ENCODE results near the gene STK17A. TPM values are rescaled to one million over a fixed set of nuclear protein-coding genes. Genes with fewer than 3 reads are reported as not detected.
"Not testable (repeated sequence)": the region's sequence is repeated elsewhere in the genome, so short reads cannot be mapped to it uniquely, and the experiment has no call there.

Gene STK17A
- total and polyA plus RNA-seq, 4 donors, result 15.9 to 40.6 (median 29.0) TPM

DNA sequence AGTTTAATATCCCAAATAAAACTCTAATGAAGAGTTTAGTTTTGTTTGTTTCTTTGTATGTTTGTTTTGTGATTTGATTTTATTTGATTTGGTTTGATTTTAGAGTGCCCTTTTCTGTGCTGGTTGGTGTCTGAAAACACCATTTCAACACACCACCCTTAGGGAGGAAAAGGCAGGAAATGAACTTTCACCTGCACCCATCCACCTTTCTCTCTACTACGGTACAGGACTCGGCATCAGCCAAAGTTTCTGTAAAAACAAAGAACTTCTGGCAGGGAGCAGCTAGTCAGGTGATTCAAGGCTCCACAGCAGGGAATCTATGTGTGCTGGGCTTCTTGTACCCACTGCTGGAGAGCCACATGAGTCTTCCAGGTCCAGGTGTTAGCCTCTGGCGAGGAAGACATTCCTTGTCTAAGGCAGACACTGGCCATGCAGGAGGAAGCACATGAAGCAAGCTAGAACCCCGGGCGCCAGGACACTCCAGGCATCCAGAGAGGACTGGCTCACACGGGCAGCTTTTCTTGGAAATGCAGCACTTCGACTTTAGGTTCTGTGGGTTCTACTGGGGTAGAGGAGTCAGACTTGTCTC is 22.1 kb upstream of the STK17A start:
- intact Hi-C loops (cut with DNase I), result no loop called here
- no peaks in the 10 kb centered on the region for H3K9me3 ChIP-seq (ENCODE audit: control insufficient read depth, low read length)
- H3K27me3 ChIP-seq (ENCODE audit: control insufficient read depth in 1 of 2, insufficient read depth in 2 of 2, low read length in 1 of 2), result peaks cover 0 to 2% of the 10 kb centered on the region in 2 donors
- H3K27ac ChIP-seq (ENCODE audit: low read depth in 1 of 2, low read length in 2 of 2), result no peak overlapping the region
- no peaks in the 10 kb centered on the region for H3K36me3 ChIP-seq (ENCODE audit: control insufficient read depth in 1 of 2, insufficient read depth in 2 of 2, low read length in 1 of 2)
- WGBS, 2 donors, result 79 to 84% methylated on average over 7 of the region's 7 CpGs
- H3K4me3 ChIP-seq (ENCODE audit: low read length in 2 of 2), result no peak overlapping the region
- H3K4me1 ChIP-seq (ENCODE audit: control insufficient read depth in 1 of 2, insufficient read depth in 2 of 2, low read length in 2 of 2), result no peaks in the 10 kb centered on the region
- ATAC-seq (ENCODE audit: low FRiP score) (no peak), DNase-seq (no peak)

DNA sequence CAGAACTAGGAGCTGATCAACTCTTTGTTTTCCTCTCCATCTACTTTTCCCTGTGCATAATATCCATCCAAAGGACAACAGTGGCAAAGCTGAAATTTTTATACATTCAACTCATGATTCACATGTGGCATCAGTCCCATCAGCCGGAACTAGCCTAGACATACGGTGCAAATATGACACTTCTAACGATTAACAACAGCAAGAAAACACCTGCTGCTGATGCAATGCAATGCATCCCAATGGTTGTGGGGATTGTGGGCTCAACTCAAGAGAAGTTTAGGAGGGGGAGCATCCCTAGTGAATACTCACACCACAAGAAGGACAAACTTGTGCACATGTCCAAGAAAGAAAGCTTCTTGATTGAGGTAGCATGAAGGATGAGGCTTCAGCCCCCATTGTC is 20.5 kb upstream of the STK17A start:
- H3K36me3 ChIP-seq (ENCODE audit: control insufficient read depth in 1 of 2, insufficient read depth in 2 of 2, low read length in 1 of 2), result no peaks in the 10 kb centered on the region
- no peak for DNase-seq
- H3K4me3 ChIP-seq (ENCODE audit: low read length in 2 of 2), result no peak overlapping the region
- no peak for ATAC-seq (ENCODE audit: low FRiP score)
- peaks cover 0 to 2% of the 10 kb centered on the region in 2 donors for H3K27me3 ChIP-seq (ENCODE audit: control insufficient read depth in 1 of 2, insufficient read depth in 2 of 2, low read length in 1 of 2)
- no peak overlapping the region for H3K27ac ChIP-seq (ENCODE audit: low read depth in 1 of 2, low read length in 2 of 2)
- 95 to 97% methylated on average over 3 of the region's 3 CpGs for WGBS, 2 donors
- intact Hi-C loops (cut with DNase I), result no loop called here
- no peaks in the 10 kb centered on the region for H3K9me3 ChIP-seq (ENCODE audit: control insufficient read depth, low read length)
- no peaks in the 10 kb centered on the region for H3K4me1 ChIP-seq (ENCODE audit: control insufficient read depth in 1 of 2, insufficient read depth in 2 of 2, low read length in 2 of 2)

DNA sequence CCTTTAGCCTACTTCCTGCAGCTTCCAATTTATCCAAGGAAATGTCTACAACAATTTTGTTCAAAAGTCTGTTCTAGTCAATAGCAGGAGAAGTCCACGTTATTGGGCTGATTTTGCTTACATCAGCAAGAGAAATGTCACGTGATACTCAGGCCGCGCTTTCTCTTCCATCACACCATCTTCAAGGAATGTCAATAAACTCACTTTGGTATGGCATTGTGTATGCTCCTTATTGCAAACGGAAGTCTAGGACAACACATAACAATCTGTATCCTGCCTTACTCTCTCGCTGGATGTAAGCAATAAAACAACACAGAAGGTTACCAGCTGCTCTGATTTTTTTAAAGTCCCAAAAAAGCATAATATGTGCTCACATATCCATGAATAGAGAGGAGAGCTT is 17.1 kb upstream of the STK17A start:
- intact Hi-C loops (cut with DNase I), result no loop called here
- H3K4me3 ChIP-seq (ENCODE audit: low read length in 2 of 2), result no peak overlapping the region
- ATAC-seq (ENCODE audit: low FRiP score) (no peak), DNase-seq (no peak)
- no peaks in the 10 kb centered on the region for H3K9me3 ChIP-seq (ENCODE audit: control insufficient read depth, low read length)
- no peaks in the 10 kb centered on the region for H3K36me3 ChIP-seq (ENCODE audit: control insufficient read depth in 1 of 2, insufficient read depth in 2 of 2, low read length in 1 of 2)
- WGBS, 2 donors, result 63 to 67% methylated on average over 6 of the region's 6 CpGs
- peaks cover 0 to 2% of the 10 kb centered on the region in 2 donors for H3K27me3 ChIP-seq (ENCODE audit: control insufficient read depth in 1 of 2, insufficient read depth in 2 of 2, low read length in 1 of 2)
- H3K27ac ChIP-seq (ENCODE audit: low read depth in 1 of 2, low read length in 2 of 2), result no peak overlapping the region
- no peaks in the 10 kb centered on the region for H3K4me1 ChIP-seq (ENCODE audit: control insufficient read depth in 1 of 2, insufficient read depth in 2 of 2, low read length in 2 of 2)

DNA sequence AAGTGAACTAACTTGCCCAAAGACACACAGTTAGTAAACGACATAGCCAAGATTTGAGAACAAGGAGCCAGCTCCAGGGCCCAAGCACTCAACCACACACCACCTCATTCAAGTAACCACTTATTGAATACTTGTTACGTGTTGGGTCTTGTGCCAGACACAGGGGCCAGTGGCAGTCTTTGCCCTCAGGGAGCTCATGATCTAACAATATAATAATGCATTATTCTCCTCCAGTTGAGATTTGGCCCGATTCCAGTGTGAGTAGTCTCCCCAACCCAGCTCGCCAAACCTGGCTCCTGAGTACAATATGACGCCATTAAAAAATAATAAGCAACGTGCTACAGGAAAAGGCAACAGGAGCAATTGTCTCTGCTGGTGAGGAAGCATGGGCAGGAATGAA is 14.4 kb upstream of the STK17A start:
- Histone ChIP-seq H3K4me1 (ENCODE audit: control insufficient read depth in 1 of 2, insufficient read depth in 2 of 2, low read length in 2 of 2) (no peaks in the 10 kb centered on the region), H3K27me3 (ENCODE audit: control insufficient read depth in 1 of 2, insufficient read depth in 2 of 2, low read length in 1 of 2) (no peaks in the 10 kb centered on the region), H3K4me3 (ENCODE audit: low read length in 2 of 2) (no peak overlapping the region), H3K36me3 (ENCODE audit: control insufficient read depth in 1 of 2, insufficient read depth in 2 of 2, low read length in 1 of 2) (no peaks in the 10 kb centered on the region), H3K9me3 (ENCODE audit: control insufficient read depth, low read length) (no peaks in the 10 kb centered on the region), H3K27ac (ENCODE audit: low read depth in 1 of 2, low read length in 2 of 2) (no peak overlapping the region)
- intact Hi-C loops (cut with DNase I), result no loop called here
- 82 to 84% methylated on average over 6 of the region's 6 CpGs for WGBS, 2 donors
- ATAC-seq (ENCODE audit: low FRiP score) (no peak), DNase-seq (no peak)

DNA sequence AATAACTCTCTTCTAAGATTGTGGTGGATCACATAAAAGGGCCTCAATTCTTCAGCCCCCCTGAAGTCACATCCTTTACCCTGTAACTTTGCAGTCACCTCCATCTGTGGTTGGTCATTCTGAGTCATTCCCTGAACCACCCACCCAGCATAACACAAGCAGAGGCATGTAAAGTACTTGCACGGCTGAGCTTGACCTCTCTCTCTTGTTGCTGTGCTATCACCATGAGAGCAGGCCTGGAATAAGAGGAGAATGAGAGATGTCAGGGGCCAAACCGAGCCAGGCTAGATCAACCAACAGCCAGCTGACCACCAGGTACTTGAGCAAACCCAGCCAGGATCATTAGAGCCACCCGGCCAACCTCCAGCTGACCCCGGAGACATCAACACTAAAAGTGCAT is 13.5 kb upstream of the STK17A start:
- ATAC-seq (ENCODE audit: low FRiP score), result no peak
- H3K36me3 ChIP-seq (ENCODE audit: control insufficient read depth in 1 of 2, insufficient read depth in 2 of 2, low read length in 1 of 2), result no peaks in the 10 kb centered on the region

DNA sequence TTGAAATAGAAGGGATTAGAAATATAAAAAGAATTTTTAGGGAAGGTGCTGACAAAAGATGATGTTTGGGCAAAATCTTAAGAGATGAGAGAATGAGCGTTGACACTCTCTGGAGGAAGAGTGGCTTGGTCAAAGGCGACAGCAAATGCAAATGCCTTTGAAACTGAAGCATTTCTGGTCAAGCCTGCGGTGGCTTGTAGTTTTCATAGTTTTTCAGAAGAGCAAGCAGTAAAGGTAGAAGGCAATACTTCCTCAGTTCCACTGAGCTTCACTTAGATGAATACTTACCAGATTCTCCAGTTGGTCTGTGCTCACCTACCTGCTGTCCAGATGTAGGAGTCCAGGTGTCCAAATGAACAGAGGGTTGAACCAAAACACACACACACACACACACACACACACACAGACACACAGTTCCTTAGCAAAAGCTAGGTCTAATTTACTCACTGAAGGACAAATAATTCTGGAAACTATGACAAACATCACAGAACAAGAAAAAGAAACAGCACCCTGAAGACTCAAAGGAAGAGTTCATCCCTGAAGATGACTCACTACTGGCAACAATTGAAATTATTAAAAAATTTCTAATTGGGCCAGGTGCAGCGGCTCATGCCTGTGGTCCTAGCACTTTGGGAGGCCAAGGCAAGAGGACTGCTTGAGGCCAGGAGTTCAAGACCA is 12.1 kb upstream of the STK17A start:
- DNase-seq (no peak), ATAC-seq (ENCODE audit: low FRiP score) (no peak)
- H3K36me3 ChIP-seq (ENCODE audit: control insufficient read depth in 1 of 2, insufficient read depth in 2 of 2, low read length in 1 of 2), result no peaks in the 10 kb centered on the region
- H3K4me1 ChIP-seq (ENCODE audit: control insufficient read depth in 1 of 2, insufficient read depth in 2 of 2, low read length in 2 of 2), result no peaks in the 10 kb centered on the region
- H3K9me3 ChIP-seq (ENCODE audit: control insufficient read depth, low read length), result no peaks in the 10 kb centered on the region
- H3K4me3 ChIP-seq (ENCODE audit: low read length in 2 of 2), result no peak overlapping the region
- WGBS, 2 donors, result 89 to 94% methylated on average over 4 of the region's 4 CpGs
- intact Hi-C loops (cut with DNase I), result no loop called here
- H3K27me3 ChIP-seq (ENCODE audit: control insufficient read depth in 1 of 2, insufficient read depth in 2 of 2, low read length in 1 of 2), result no peaks in the 10 kb centered on the region
- no peak overlapping the region for H3K27ac ChIP-seq (ENCODE audit: low read depth in 1 of 2, low read length in 2 of 2)

More for the DNA sequence above, 13.5 kb upstream of the STK17A start:
- DNase-seq, result no peak
- Histone ChIP-seq H3K4me3 (ENCODE audit: low read length in 2 of 2) (no peak overlapping the region), H3K27ac (ENCODE audit: low read depth in 1 of 2, low read length in 2 of 2) (no peak overlapping the region), H3K4me1 (ENCODE audit: control insufficient read depth in 1 of 2, insufficient read depth in 2 of 2, low read length in 2 of 2) (no peaks in the 10 kb centered on the region), H3K9me3 (ENCODE audit: control insufficient read depth, low read length) (no peaks in the 10 kb centered on the region), H3K27me3 (ENCODE audit: control insufficient read depth in 1 of 2, insufficient read depth in 2 of 2, low read length in 1 of 2) (no peaks in the 10 kb centered on the region)
- 81 to 85% methylated on average over 4 of the region's 4 CpGs for WGBS, 2 donors
- intact Hi-C loops (cut with DNase I), result no loop called here

DNA sequence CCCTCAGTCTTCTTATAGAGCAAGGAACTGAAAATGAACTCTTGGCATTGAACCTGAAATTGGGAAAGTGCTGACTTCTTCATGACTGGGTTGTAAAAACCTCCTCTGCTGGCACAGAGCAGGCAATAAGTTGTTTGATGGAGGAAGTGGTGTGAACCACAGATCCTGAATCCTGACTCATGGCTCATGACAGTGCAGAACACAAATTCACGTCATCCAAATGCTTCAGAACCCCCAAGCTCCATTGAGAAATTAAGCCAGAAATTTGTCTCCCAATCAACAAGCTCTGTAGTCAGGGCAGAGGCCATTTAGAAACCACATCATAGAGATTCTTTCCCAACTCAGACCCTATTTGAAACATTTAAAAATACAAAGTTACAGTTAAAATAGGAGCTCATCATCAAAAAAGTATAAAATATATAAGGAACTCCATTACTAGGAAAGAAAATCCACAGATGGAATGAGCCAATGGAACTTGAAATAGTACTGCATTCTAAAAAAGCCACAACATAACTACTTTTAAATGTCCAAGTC is 10.3 kb upstream of the STK17A start:
- H3K9me3 ChIP-seq (ENCODE audit: control insufficient read depth, low read length), result no peaks in the 10 kb centered on the region
- WGBS, 2 donors, result 23 to 30% methylated on average over 1 of the region's 1 CpG
- intact Hi-C loops (cut with DNase I), result no loop called here

DNA sequence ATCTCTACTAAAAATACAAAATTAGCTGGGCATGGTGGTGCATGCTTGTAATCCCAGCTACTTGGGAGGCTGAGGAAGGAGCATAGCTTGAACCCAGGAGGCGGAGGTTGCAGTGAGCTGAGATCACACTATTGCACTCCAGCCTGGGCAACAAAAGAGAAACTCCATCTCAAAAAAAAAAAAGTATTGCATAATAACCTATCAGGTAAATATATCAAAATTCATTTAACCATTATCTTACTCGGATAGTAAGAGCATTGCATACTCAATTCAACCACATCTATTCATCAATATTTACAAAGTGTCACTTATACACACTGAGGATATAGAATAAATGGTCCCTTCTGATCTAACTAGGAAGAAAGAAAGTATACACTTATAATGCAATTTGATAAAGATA is 9.1 kb upstream of the STK17A start:
- H3K27me3 ChIP-seq (ENCODE audit: control insufficient read depth in 1 of 2, insufficient read depth in 2 of 2, low read length in 1 of 2); ATAC-seq (ENCODE audit: low FRiP score); H3K9me3 ChIP-seq (ENCODE audit: control insufficient read depth, low read length); H3K27ac ChIP-seq (ENCODE audit: low read depth in 1 of 2, low read length in 2 of 2); DNase-seq; intact Hi-C loops (cut with DNase I); H3K4me3 ChIP-seq (ENCODE audit: low read length in 2 of 2); H3K4me1 ChIP-seq (ENCODE audit: control insufficient read depth in 1 of 2, insufficient read depth in 2 of 2, low read length in 2 of 2); H3K36me3 ChIP-seq (ENCODE audit: control insufficient read depth in 1 of 2, insufficient read depth in 2 of 2, low read length in 1 of 2): not testable (repeated sequence)
- WGBS, 2 donors, result 97 to 99% methylated on average over 2 of the region's 2 CpGs

More for the DNA sequence above, 10.3 kb upstream of the STK17A start:
- ATAC-seq (ENCODE audit: low FRiP score) (peak; percentile 52), DNase-seq (peak in 1 of 2 donors; percentile 56)
- Histone ChIP-seq H3K27ac (ENCODE audit: low read depth in 1 of 2, low read length in 2 of 2) (no peak overlapping the region), H3K36me3 (ENCODE audit: control insufficient read depth in 1 of 2, insufficient read depth in 2 of 2, low read length in 1 of 2) (no peaks in the 10 kb centered on the region), H3K27me3 (ENCODE audit: control insufficient read depth in 1 of 2, insufficient read depth in 2 of 2, low read length in 1 of 2) (no peaks in the 10 kb centered on the region), H3K4me1 (ENCODE audit: control insufficient read depth in 1 of 2, insufficient read depth in 2 of 2, low read length in 2 of 2) (no peaks in the 10 kb centered on the region), H3K4me3 (ENCODE audit: low read length in 2 of 2) (no peak overlapping the region)

DNA sequence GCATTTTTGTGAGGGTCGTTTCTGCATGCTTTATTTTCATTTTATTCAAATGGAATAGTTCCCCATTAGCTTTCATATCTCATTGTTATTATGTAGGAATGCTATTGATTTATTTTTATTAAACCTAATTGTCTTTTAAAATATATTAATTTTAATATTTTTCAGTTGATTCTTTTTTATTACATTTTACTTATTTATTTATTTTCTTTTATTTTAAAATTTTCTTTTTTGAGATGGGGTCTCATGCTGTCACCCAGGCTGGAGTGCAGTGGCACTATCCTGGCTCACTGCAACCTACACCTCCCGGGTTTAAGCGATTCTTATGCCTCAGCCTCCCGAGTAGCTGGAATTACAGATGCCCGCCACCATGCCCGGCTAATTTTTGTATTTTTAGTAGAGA is 7.4 kb upstream of the STK17A start:
- Histone ChIP-seq H3K4me1 (ENCODE audit: control insufficient read depth in 1 of 2, insufficient read depth in 2 of 2, low read length in 2 of 2) (no peaks in the 10 kb centered on the region), H3K27me3 (ENCODE audit: control insufficient read depth in 1 of 2, insufficient read depth in 2 of 2, low read length in 1 of 2) (no peaks in the 10 kb centered on the region), H3K27ac (ENCODE audit: low read depth in 1 of 2, low read length in 2 of 2) (no peak overlapping the region), H3K9me3 (ENCODE audit: control insufficient read depth, low read length) (no peaks in the 10 kb centered on the region), H3K4me3 (ENCODE audit: low read length in 2 of 2) (no peak overlapping the region), H3K36me3 (ENCODE audit: control insufficient read depth in 1 of 2, insufficient read depth in 2 of 2, low read length in 1 of 2) (no peaks in the 10 kb centered on the region)
- intact Hi-C loops (cut with DNase I), result no loop called here
- 89 to 91% methylated on average over 6 of the region's 6 CpGs for WGBS, 2 donors
- ATAC-seq (ENCODE audit: low FRiP score) (no peak), DNase-seq (no peak)
